CD4-positive, alpha-beta T cell (primary cell): ENCODE measurements around the gene TIMM10. TPM values are rescaled to one million over a fixed set of nuclear protein-coding genes. Genes with fewer than 3 reads are reported as not detected.

Source experiments
- ATAC-seq: fragments of 200-7000 bp; cut with Tn5 transposase; one replicate; pipeline ENCODE4 v1.10.0; 2022; ENCODE audit warnings: mild to moderate bottlenecking; ENCODE audit not compliant: poor library complexity
- CTCF ChIA-PET: fragments of 350-600 bp; sonication (Branson Sonifier 250); formaldehyde crosslinking; loops from one replicate; lab custom pipeline; 2021; ENCODE audit warnings: antibody characterized with exemption, inconsistent platforms; lab: Charles Lee
- POLR2A ChIA-PET: fragments of 350-600 bp; sonication (Branson Sonifier 250); formaldehyde crosslinking; loops from one replicate; lab custom pipeline; 2021; ENCODE audit warnings: antibody characterized with exemption, inconsistent platforms; lab: Charles Lee
- DNase-seq, 14 experiments: peaks; one replicate each; pipeline ENCODE4 v3.0.0-alpha.2; 2013 to 2020; ENCODE audit warnings: mixed read lengths in 2 of 14
- H3K27ac ChIP-seq, 2 donors: one replicate each; pipeline versions ENCODE4 v1.5.1 to v1.7.0; 2013; ENCODE audit warnings: low read length in 2 of 2, low read depth in 1 of 2, mild to moderate bottlenecking in 1 of 2
- H3K27me3 ChIP-seq, 2 experiments: 1 replicate in 1 of 2; 2 replicates in 1 of 2; pipeline versions ENCODE4 v1.6.1 to v1.7.0; 2013; ENCODE audit warnings: low read length in 2 of 2, control low read depth in 1 of 2, mild to moderate bottlenecking in 1 of 2, moderate library complexity in 1 of 2; ENCODE audit not compliant: insufficient read depth in 2 of 2, control insufficient read depth in 1 of 2
- H3K36me3 ChIP-seq: one replicate; pipeline ENCODE4 v1.6.1; 2013; ENCODE audit warnings: low read length, control low read depth; ENCODE audit not compliant: insufficient read depth
- H3K4me1 ChIP-seq: one replicate; pipeline ENCODE4 v1.6.1; 2013; ENCODE audit warnings: low read length, control low read depth; ENCODE audit not compliant: insufficient read depth
- H3K4me3 ChIP-seq: one replicate; pipeline ENCODE4 v1.5.1; 2013; ENCODE audit warnings: mild to moderate bottlenecking, low read length, moderate library complexity
- H3K9me3 ChIP-seq, 2 experiments: 1 replicate in 1 of 2; 2 replicates in 1 of 2; pipeline versions ENCODE4 v1.6.1 to v1.7.0; 2013; ENCODE audit warnings: low read length in 2 of 2, mild to moderate bottlenecking in 2 of 2, control low read depth in 1 of 2, moderate library complexity in 1 of 2; ENCODE audit not compliant: control insufficient read depth in 1 of 2, insufficient read depth in 1 of 2
- H3K27ac Mint-ChIP-seq: one replicate; pipeline ENCODE4 v1.8.0; 2020; ENCODE audit warnings: mixed read lengths
- H3K27me3 Mint-ChIP-seq: one replicate; pipeline ENCODE4 v1.8.0; 2021; ENCODE audit warnings: mixed read lengths
- H3K36me3 Mint-ChIP-seq: one replicate; pipeline ENCODE4 v1.8.0; 2021; ENCODE audit warnings: low read depth, mixed read lengths
- H3K4me1 Mint-ChIP-seq: one replicate; pipeline ENCODE4 v1.8.0; 2021; ENCODE audit warnings: low read depth, mixed read lengths
- H3K4me3 Mint-ChIP-seq: one replicate; pipeline ENCODE4 v1.8.0; 2020; ENCODE audit warnings: mild to moderate bottlenecking, mixed read lengths
- H3K9me3 Mint-ChIP-seq: one replicate; pipeline ENCODE4 v1.8.0; 2020; ENCODE audit warnings: mixed read lengths
- CTCF ChIP-seq: fragments of 200-600 bp; IDR thresholded peaks from one replicate; pipeline ENCODE4 v1.8.0; 2022; ENCODE audit warnings: antibody characterized with exemption, mild to moderate bottlenecking
- intact Hi-C, 2 experiments: fragments of 100-400 bp; cut with DNase I in 1 of 2; cut with micrococcal nuclease in 1 of 2; formaldehyde crosslinking; loops; one replicate each; pipeline versions ENCODE4 v1.15.1 to v1.9.0; 2023 to 2025; cut with DNase I, micrococcal nuclease
- total RNA-seq, 174 experiments: library from RNA in 2 of 174; stranded (reverse) in 2 of 174; gene quantifications; one replicate each; pipeline ENCODE4 v1.2.3 and lab custom pipeline; 2021 to 2026

Gene TIMM10
- total RNA-seq, 2 experiments from 2014 or later, result 28.0 TPM

- Mint-ChIP-seq H3K36me3 (no peaks in the 10 kb centered on the region), H3K4me3 (no peak overlapping the region), H3K4me1 (peaks cover 32% of the 10 kb centered on the region), H3K27ac (no peak overlapping the region), H3K27me3 (peaks cover 4% of the 10 kb centered on the region), H3K9me3 (no peaks in the 10 kb centered on the region)
- CTCF ChIA-PET, result no interaction called here
- no peak for DNase-seq
- H3K36me3 ChIP-seq, result no peaks in the 10 kb centered on the region
- peaks cover 41% of the 10 kb centered on the region for H3K4me1 ChIP-seq
- peaks cover 12 to 19% of the 10 kb centered on the region in 2 experiments for H3K27me3 ChIP-seq
- intact Hi-C loops, result no loop called here
- ATAC-seq, result no peak
- H3K9me3 ChIP-seq, result no peaks in the 10 kb centered on the region
- no peak overlapping the region for H3K4me3 ChIP-seq
- TF ChIP-seq CTCF, result no peak
- no peak overlapping the region for H3K27ac ChIP-seq
- POLR2A ChIA-PET, result no interaction called here
These were observed 51.4 kb downstream of the TIMM10 start for GRCh38 chr11:57479021-57479663.

Other genes with a start within 250 kb of the TIMM10 start
- gene TNKS1BP1, start 205.8 kb downstream of the TIMM10 start, total RNA-seq, result 10 to 100 TPM; 12.9 to 13.2 TPM
- 10 to 100 TPM; 36.7 to 41.2 TPM for gene SSRP1, start 194.9 kb downstream of the TIMM10 start, total RNA-seq
- not detected for gene P2RX3, start 192.4 kb downstream of the TIMM10 start, total RNA-seq
- not detected for gene PRG3, start 149.6 kb downstream of the TIMM10 start, total RNA-seq
- 1 to 10 TPM in 1 of 2 experiments, under 1 TPM in 1; 0.53 to 1.1 TPM for gene PRG2, start 140.1 kb downstream of the TIMM10 start, total RNA-seq
- gene SLC43A3, start 103.6 kb downstream of the TIMM10 start, total RNA-seq, result 1 to 10 TPM; 6.9 to 7.3 TPM
- gene RTN4RL2, start 70.2 kb downstream of the TIMM10 start, total RNA-seq, result under 1 TPM; 0.17 to 0.19 TPM
- 1 to 10 TPM; 3.1 to 4.2 TPM for gene SLC43A1, start 15.1 kb downstream of the TIMM10 start, total RNA-seq
- not detected for gene SMTNL1, start 6.8 kb upstream of the TIMM10 start, total RNA-seq
- 10 to 100 TPM; 35.0 to 36.2 TPM for gene UBE2L6, start 36.9 kb upstream of the TIMM10 start, total RNA-seq
- under 1 TPM in 1 of 2 experiments, not detected in 1; 0.53 TPM for gene SERPING1, start 66.9 kb upstream of the TIMM10 start, total RNA-seq
- 1 to 10 TPM; 5.6 to 7.3 TPM for gene YPEL4, start 119.2 kb upstream of the TIMM10 start, total RNA-seq
- gene CLP1, start 127.0 kb upstream of the TIMM10 start, total RNA-seq, result 10 to 100 TPM; 21.8 to 24.2 TPM
- 10 to 100 TPM; 59.7 to 61.1 TPM for gene ZDHHC5, start 137.4 kb upstream of the TIMM10 start, total RNA-seq
- 10 to 100 TPM; 13.7 to 14.9 TPM for gene MED19, start 181.5 kb upstream of the TIMM10 start, total RNA-seq
- 10 to 100 TPM; 30.0 to 30.5 TPM for gene TMX2, start 181.8 kb upstream of the TIMM10 start, total RNA-seq
- 10 to 100 TPM; 48.0 to 48.5 TPM for gene SELENOH, start 210.7 kb upstream of the TIMM10 start, total RNA-seq
- gene BTBD18, start 221.1 kb upstream of the TIMM10 start, total RNA-seq, result not detected
- gene CTNND1, start 231.0 kb upstream of the TIMM10 start, total RNA-seq, result 10 to 100 TPM; 12.4 to 12.5 TPM